Measurements from ENCODE around the gene MXRA7.
"Not testable (repeated sequence)": the region's sequence is repeated elsewhere in the genome, so short reads cannot be mapped to it uniquely, and the experiment has no call there.

MXRA7 gene

DNA sequence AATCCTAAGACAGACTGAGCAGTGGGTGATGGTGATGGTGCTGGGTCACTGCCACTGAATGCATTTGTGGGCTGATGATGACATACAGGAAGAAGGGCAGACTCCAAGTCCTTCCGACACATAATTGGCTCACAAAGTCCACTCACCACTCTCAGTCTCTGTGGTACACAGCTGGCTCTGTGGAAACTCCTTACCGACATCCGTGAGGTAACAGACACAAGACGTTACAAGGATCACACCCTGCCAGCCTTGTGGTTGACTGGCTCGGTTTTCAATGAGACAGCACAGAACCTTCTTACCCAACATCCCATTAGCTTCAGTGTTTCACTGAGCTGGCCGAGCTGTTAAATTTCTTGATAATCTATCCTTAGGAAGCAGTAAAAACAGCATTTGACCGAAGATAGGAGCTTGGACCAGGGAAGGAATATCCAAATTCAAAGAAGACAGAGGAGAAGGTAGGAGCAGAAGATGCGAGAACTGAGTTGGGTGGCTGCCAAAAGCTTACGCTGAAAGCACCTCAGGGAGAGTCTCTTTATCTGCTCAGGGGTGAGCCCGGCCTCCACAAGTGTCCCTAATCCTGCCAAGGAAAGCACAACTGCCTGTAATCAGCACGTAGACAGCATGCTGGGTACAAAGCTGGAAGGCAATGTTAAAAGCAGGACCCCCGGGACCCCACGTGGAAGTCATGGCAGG, 5.5 kb upstream of the MXRA7 start:
- DNase-seq (ENCODE audit: low read depth in 3 of 3) = no peak

DNA sequence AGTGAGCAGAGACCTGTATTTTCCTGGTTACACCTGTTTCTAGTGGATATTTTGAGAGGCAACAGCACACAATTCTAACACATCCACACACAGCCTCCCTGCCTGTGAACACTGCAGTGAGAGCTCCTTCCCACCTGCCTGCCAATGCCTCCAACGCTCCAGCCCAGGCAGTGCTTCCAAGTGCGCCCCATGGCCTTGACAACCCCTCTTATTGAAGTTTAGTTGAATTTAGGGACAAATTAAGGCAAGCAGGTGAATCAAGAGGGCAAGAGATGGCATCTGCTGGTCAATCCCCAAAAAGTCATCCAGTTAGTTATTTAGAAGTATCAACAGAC, 4.7 kb upstream of the MXRA7 start:
- DNase-seq (ENCODE audit: low read depth in 3 of 3) = no peak

DNA sequence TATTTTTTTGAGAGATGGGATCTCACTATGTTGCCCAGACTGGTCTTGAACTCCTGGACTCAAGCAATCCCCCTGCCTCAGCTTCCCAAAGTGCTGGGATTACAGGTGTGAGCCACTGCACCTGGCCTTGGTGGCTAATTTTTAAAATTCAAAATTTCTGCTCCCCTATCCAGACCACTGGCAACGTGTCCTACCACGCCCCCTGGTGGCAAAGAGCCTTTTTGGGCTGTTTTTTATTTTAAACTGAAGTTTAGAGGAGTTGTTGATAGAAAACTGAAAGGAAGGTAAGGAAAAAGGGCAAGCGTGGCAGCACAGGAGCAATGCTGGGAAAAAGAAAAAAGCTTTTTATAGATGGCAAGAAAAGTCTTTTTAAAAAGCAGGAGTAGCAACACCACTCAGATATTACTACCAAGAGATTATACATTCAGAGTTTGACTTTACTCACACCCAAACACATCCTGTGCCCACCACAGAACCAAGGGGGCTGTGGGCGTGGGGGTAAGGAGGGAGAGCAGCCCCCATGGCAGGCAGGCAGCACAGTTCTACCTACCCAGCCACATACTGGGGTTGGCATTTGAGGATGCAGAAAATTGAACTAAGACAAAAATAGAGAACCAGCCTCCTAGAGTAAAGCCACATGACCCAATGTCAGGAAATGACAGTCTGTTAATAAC, 4.2 kb upstream of the MXRA7 start:
- DNase-seq (ENCODE audit: low read depth in 3 of 3) = peak; percentile 57 to 72 (median 69)

DNA sequence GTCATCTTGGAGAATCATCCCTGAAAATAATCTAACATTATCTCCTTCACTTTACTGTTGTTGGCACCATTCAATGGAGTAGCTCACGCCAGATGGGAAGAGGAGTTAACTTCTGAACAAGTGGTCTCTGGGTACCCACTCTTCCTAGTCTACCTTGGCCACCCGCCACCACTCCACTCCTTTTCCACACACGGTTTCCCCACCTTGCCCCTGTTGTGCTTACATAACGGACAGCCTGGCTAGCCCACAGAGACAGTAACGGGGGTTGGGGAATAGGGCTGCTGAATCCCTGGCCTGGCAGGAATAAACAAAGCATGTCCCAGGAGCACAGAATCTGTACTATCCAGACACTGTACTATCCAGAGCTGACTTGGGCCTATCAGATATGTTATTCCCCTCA, 3.6 kb upstream of the MXRA7 start:
- no peak for DNase-seq (ENCODE audit: low read depth in 3 of 3)

DNA sequence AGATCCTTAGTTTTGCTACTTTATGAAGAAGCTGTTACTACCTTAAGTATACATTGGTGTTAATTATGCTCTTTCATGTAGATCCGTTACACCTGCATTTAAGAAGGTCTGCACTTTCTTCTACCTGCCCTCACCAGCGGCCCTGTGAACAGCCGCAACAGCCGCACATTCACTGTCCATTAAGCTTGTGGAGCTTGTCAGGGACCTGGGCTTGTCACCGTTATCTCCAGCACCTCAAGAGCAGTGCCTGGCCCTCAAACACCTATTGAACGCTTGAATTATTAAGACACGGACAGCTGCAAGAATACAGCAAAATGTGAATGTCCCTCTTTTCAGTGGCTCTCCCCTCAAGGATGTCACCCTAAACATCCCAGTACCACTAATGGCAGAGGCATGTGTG, 3.0 kb upstream of the MXRA7 start:
- DNase-seq (ENCODE audit: low read depth in 3 of 3) = no peak

DNA sequence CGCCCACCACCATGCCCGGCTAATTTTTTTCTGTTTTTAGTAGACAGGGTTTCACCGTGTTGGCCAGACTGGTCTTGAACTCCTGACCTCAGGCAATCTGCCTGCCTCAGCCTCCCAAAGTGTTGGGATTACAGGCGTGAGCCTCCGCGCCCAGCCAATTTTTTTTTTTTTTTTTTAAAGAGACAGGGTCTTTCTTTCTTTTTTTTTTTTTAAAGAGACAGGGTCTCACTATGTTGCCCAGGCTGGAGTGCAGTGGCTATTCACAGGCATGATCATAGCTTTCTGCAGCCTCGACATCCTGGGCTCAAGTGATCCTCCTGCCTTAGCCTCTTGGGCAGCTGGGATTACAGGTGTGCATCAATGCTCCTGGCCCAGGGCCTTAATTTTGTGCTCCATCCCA, 1.6 kb upstream of the MXRA7 start:
- not testable (repeated sequence) for DNase-seq (ENCODE audit: low read depth in 3 of 3)

DNA sequence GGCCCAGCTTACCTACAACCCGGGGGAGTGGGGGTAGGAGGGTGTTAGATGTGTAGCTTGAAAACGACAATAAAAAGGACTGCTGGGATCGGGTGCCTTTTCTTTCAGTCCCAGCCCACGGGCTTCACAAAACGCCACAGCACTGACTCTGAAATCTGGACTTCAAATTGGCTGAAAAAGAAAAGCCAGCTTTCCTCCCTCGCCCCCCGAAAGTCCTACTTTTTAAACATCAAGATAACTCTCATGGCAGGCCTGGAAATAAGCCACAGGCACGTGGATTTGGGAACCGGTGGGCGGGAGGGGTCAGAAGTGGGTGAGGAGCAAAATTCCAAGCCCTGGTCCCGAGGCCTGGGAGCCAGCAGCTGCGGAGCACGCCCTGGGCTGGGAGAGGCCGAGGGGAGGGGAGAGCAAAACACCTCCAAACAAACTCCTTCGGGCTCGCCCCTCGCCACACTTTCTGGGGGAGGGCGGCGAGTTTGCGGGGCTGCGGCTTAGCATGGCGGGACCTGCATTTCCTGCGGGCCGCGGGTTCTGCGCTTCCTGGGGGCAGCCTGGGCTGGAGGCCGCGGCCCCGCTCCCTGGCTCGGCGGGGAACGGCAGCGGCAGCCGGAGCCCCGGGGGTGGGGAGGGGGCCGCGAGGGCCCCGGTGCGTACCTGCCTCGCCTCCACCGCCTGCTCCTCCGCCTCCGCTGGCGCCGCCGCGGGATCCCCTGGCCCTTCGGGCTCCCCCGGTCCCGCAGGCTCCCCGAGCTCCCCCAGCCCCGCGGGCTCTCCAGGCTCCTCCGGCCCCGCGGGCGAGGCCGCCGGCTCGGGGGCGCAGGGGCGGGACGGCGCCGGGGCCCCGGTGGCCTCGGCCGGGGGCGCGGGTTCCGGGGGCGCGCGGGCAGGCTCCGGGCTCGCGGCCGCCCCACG, 558 bp downstream of the MXRA7 start:
- not testable (repeated sequence) for DNase-seq (ENCODE audit: low read depth in 3 of 3)

DNA sequence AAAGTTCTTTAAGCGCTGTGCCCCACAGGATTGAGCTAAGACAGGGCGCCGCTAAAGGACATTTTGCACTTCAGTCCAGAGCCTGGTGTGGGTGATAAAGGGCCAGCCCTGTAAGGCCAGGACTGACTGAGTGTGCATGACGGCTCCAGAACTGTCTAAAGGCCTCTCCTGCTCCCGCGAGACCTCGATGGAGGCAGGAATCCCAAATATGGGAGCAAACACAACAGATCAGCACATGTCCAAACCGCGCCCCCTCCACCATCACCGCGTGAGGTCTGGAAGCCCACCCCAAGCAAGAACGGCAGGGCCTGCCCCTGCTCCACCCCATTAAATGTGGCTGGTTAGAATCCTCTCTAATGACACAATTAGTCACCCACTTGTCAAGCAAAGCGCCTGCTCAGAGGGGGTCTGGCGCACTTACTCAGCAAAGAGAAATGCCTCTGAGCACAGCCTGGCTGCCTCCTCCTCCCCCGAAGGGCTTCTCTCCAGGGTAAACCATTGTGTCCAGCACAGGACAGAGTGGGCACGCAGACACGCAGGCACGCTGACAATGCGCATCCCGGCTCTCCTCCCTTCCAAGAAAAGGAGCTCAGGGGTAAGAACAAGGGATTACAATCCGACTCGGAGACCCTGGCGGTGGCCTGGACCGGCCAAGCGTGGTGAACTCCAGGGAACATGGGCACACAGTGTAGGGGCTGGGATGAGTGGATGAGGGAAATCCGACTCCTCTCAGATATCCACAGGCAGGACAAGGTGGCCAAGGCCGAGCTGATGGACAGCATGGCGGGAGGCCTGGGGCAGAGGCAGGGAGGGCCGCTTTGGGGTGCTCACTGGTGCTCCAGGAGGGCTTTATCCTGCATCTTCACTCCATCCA, 1.5 kb downstream of the MXRA7 start:
- no peak for DNase-seq (ENCODE audit: low read depth in 3 of 3)

DNA sequence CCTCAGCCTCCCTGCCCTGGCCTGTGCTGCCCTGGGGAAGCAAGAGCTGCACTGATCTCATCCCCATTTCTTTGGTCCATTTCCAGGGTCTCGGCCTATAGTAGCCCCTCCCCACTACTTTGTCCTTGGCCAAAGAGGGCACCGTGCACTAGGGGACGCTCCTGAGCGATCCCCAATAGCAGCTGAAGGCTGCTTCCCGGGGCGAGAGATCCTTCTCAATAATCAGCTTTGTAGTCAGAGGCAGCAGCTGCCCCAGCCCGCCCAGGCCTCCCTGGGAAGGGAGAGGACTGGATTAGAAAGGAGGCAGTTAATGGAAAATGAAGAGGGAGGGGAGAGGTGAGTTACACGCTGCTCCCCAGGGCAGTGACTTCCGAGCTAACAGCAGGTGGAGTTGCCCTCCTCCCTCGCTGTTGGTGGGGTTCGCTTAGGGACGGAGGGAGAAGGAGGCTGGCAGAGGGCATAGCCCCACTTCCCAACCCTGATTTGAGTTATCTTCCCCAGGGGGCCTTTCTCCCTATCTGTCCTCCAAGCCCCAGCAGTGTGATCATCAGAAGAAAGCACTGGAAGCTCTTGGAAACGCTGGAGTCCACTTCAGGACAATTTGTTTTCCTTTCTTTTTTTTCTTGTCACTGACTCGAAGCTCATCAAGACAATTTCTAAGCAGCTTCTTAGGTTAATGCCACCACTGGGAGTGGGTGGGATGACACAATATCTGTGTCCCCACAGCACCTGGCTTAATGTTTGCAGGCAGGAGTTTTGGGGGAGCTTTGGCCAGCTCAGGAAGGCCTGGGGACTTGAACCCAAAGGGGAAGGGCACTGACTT, 2.6 kb downstream of the MXRA7 start:
- DNase-seq (ENCODE audit: low read depth in 3 of 3) = no peak

DNA sequence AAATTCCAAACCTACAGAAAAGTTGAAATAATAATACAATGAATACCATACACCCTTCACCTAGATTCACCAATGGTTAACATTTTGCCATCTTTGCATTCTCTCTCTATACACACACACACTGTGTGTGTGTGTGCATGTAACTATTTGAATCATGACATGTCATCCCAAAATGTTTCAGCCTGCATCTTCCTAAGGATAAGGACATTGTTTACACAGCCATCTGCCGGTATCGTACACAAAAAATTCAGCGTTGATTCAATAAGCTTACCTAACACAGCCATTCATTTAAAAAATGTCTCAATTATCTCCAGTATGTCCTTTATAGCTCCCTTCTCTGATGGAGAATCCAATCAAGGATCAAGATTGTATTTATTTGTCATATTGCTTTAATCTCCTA, 3.9 kb downstream of the MXRA7 start:
- no peak for DNase-seq (ENCODE audit: low read depth in 3 of 3)

DNA sequence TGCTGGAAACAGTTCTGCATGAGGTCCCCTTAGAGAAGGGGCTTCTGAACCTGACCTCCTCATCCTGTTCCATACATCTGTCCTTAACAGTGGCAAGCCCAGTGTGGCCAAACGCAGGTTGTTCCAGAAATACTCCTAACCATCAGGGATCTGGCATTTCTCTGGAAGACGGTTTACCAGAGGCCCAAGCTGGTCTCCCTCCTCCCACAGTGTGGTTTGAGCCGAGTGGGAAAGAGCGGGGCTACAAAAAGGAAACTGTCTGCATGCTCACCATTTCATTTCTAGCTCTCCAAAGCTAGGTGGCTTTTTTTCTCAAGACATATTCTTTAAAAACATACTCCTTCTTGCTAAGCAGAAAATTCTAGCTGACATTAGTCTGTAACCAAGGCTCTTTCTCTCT, 6.0 kb downstream of the MXRA7 start:
- no peak for DNase-seq (ENCODE audit: low read depth in 3 of 3)

DNA sequence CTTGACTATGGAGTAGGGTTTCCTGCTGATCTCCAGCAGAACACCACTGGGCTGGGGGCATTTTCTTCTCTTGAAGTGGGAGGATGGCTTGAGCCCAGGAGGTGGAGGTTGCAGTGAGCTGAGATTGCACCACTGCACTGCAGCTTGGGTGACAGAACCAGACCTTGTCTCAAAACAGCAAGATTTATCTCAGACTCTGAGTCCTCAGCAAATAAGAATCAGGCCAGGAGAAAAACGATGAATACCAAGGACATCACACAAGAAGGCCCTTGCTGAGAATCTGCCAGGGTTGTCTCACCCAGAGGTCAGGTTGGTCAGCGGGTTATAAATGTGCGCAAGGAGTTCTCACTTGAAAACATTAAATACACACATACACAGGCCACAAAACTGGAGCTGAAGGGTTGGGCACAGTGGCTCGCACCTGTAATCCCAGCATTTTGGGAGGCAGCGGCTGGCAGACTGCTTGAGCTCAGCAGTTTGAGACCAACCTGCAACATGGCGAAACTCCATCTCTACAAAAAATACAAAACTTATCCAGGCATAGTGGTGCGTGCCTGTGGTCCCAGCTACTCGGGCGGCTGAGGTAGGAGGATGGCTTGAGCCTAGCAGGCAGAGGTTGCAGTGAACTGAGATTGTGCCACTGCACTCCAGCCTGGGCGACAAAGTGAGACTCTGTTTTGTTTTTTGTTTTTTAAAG, 7.7 kb downstream of the MXRA7 start:
- no peak for DNase-seq (ENCODE audit: low read depth in 3 of 3)

DNA sequence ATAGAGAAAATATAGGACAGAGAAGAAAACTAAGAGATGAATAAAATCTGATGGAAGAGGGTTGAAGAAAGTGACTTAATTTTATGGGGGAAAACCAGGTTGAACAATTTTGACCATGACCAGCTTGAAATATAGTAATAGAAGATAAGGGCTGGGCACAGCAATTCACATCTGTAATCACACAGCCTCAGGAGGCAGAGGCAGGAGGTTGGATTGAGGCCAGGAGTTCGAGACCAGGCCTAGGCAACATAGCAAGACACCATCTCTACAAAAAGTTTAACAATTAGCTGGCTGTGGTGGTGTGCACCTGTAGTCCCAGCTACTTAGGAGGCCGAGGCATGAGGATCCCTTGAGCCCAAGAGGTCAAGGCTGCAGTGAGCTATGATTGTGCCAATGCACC, 8.7 kb downstream of the MXRA7 start:
- no peak for DNase-seq (ENCODE audit: low read depth in 3 of 3)

DNA sequence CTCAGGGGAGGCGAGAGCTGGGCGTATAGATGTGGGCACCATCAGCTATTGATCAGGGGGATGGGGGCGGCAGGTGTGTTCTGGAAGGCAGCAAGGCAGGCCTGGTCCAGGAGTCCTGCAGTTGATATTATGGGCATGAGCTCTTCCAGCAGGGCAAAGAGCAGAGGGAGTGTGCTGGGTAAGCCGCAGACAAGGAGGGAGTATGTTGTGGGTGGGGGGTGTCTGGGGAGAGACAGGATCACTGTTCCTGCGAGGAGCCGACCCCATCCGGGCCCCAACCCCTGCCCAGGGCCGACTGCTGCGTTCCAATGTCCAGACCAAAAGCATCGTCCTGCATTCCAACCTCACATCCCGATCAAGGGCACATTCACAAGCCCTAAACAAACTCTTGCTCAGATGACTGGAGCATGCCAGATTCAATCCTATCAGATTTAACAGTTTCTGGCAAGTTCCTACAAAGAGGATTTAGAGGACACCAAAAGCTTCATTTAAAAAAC, 9.2 kb downstream of the MXRA7 start:
- DNase-seq (ENCODE audit: low read depth in 3 of 3) = no peak

DNA sequence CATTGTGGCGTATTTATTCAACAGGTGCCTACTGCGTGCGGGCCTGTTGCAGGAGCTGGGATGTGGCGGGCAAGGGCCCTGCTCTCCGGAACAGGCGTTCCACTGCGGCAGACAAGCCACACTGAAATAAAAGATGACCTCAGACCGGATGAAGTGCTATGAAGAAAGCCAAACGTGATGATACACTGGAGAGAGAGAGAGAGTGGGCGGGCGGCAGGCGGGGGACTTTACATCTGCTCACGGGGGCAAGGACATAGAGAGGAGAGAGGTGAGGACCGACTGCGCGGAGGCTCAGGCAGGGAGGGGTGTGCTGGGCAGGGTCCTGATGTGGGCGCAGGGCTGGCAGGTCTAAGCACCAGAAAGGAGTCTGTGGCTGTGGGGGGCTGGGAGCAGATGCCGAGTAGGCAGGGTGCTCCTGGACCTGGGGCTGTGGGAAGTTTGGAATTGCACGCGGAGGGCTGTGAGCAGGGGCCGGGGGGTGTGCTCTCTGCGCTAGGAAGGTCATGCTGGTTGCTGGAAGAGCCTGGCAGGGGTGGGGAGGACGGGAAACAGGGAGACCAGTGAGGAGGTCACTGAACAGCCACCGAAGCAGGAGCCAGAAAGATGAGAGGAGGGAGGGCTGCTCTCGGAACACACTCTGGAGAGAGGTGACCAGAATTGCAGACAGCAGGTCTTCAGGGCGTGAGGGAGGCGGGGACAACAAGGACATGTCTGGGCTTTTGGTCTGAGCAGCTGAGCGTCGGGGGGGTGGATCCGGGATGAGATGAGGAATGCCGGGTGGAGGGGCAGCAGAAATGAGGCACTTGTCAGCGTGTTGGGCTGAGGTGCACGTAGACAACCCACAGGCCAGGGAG, 9.9 kb downstream of the MXRA7 start:
- no peak for DNase-seq (ENCODE audit: low read depth in 3 of 3)

DNA sequence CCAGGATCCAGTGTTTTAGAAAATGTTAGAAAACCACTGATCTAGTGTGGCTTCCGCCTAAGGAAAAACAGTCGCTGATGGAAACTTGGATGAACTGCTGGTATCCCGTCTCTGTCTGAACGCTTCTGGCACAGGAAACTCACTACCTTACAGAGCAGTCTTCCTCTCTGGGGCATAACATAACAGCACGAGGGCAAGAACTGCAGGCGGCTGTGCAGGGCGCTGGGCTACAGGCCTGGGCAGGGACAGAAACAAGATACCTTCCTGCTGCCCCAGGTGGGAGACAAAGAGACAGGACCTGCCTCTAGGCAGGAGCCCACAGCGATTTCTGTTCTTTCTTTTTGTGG, 10.5 kb downstream of the MXRA7 start:
- DNase-seq (ENCODE audit: low read depth in 3 of 3) = no peak

DNA sequence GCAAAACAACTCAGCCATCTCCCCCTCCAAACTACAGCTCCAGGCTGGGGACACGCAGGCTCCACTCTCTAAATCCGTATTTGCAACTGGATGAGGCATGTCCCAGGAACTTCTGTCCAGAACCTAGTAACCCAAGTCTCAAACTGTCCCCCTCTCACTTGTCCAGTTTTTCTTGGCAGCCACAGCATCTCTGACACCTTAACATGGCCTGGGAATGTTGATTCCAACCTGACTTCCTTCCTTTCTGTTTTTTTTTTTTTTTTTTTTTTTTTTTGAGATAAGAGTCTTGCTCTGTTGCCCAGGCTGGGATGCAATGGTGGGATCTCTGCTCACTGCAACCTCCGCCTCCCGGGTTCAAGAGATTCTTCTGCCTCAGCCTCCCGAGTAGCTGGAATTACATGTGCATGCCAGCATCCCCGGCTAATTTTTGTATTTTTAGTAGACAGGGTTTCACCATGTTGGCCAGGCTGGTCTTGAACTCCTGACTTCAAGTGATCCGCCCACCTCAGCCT, 12.2 kb downstream of the MXRA7 start:
- not testable (repeated sequence) for DNase-seq (ENCODE audit: low read depth in 3 of 3)

DNA sequence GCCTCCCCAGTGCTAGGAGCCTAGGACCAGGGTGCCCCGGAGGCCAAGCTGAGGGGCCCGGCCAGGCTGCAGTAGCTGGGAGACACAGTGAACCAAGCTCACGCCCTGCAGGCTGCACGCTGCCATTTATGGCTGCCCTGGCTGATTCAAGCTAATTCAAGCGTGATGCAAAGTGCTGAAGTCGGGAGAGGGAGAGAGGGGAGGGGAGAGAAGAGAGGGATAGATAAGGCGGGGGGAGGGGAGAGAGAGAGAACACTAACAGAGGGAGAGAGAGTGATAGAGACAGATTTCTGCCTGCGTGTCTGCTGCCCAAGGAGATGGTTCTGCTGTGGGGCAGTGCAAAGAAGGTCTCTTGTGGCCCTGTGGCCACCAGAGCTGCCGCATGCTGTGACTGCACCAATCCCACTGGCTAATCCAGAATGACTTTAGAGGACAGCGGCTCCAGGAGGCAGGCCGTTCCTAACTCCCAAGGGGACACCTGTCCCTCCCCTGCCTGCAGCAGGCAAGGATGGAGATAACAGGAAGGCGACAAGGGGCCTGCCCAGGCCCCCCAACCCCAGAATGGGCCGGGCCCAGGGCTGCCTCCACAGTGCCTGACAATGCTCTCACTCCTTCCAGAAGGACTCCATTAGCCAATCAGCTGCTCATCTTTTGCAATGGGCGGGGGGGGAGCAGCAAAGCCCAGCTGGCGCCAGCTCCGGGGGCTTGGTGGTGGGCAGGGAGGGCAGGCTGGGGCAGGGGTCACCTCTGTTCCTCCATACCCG, 12.9 kb downstream of the MXRA7 start:
- DNase-seq (ENCODE audit: low read depth in 3 of 3) = no peak
